H1 (cell line): ENCODE measurements around the gene CDR2. TPM values are rescaled to one million over a fixed set of nuclear protein-coding genes. Genes with fewer than 3 reads are reported as not detected.

Source experiments
- CTCF ChIA-PET: fragments of 300-600 bp; sonication (Branson Sonifier 250); formaldehyde crosslinking; loops from one replicate; lab custom pipeline; 2021; ENCODE audit not compliant: partially characterized antibody; lab: Charles Lee
- POLR2A ChIA-PET: fragments of 300-600 bp; sonication (Branson Sonifier 250); formaldehyde crosslinking; loops from one replicate; lab custom pipeline; 2021; ENCODE audit warnings: inconsistent platforms; ENCODE audit not compliant: partially characterized antibody; lab: Charles Lee
- DNase-seq, 2 experiments: peaks; one replicate each; pipeline versions ENCODE4 v3.0.0 to v3.0.0-alpha.2; 2010 to 2022; ENCODE audit warnings: low spot score in 2 of 2, low read depth in 1 of 2, mixed read lengths in 1 of 2
- FAIRE-seq: peaks from 2 replicates; lab custom pipeline; 2011; peaks lifted over from hg19 to GRCh38; lab: Jason Lieb, UNC
- H2AFZ ChIP-seq: 2 replicates; pipeline ENCODE4 v1.8.1; 2012; ENCODE audit warnings: low read length, inconsistent platforms
- H2AK5ac ChIP-seq: 2 replicates; pipeline ENCODE4 v1.6.1; 2013; ENCODE audit warnings: low read depth, low read length
- H2BK120ac ChIP-seq: replicated peaks from 2 replicates; pipeline ENCODE3; 2013; ENCODE audit warnings: low read depth, low read length, inconsistent platforms
- H2BK12ac ChIP-seq: 2 replicates; pipeline ENCODE4 v1.6.1; 2013; ENCODE audit warnings: low read depth, low read length
- H2BK15ac ChIP-seq: 2 replicates; pipeline ENCODE4 v1.6.1; 2013; ENCODE audit warnings: low read length
- H2BK20ac ChIP-seq: 2 replicates; pipeline ENCODE4 v1.6.1; 2013; ENCODE audit warnings: low read length
- H2BK5ac ChIP-seq: 2 replicates; pipeline ENCODE4 v1.6.1; 2013; ENCODE audit warnings: low read depth, low read length
- H3K14ac ChIP-seq: 2 replicates; pipeline ENCODE4 v1.6.1; 2013; ENCODE audit warnings: inconsistent platforms; ENCODE audit not compliant: insufficient read length
- H3K18ac ChIP-seq: 2 replicates; pipeline ENCODE4 v1.6.1; 2013; ENCODE audit warnings: low read length; ENCODE audit errors: extremely low read depth
- H3K23ac ChIP-seq: 2 replicates; pipeline ENCODE4 v1.6.1; 2013; ENCODE audit warnings: inconsistent platforms; ENCODE audit not compliant: insufficient read length
- H3K23me2 ChIP-seq: 2 replicates; pipeline ENCODE4 v1.6.1; 2013; ENCODE audit warnings: low read depth, low read length
- H3K27ac ChIP-seq: 2 replicates; pipeline ENCODE4 v1.6.1; 2011; ENCODE audit warnings: low read depth, low read length, inconsistent platforms
- H3K27me3 ChIP-seq, 4 experiments: replicated peaks in 1 of 4; 1 replicate in 1 of 4; 2 replicates in 3 of 4; pipeline versions ENCODE4 v1.6.1 to v1.8.1; 2011 to 2013; ENCODE audit warnings: low read length in 3 of 4, mild to moderate bottlenecking in 3 of 4, inconsistent platforms in 2 of 4, mixed read lengths in 2 of 4, moderate library complexity in 1 of 4; ENCODE audit not compliant: control insufficient read depth in 3 of 4, insufficient read depth in 3 of 4; ENCODE audit errors: extremely low read depth in 1 of 4
- H3K36me3 ChIP-seq, 4 experiments: 2 replicates each; pipeline versions ENCODE4 v1.6.1 to v1.8.1; 2011 to 2013; ENCODE audit warnings: mild to moderate bottlenecking in 4 of 4, low read length in 3 of 4, moderate library complexity in 2 of 4, control low read depth in 1 of 4, inconsistent platforms in 1 of 4; ENCODE audit not compliant: insufficient read depth in 4 of 4, control insufficient read depth in 2 of 4
- H3K4ac ChIP-seq: replicated peaks from 2 replicates; pipeline ENCODE3; 2013; ENCODE audit warnings: low read length, low read depth, mixed read lengths, inconsistent platforms; ENCODE audit not compliant: insufficient read length
- H3K4me1 ChIP-seq, 4 experiments: replicated peaks in 1 of 4; 1 replicate in 1 of 4; 2 replicates in 3 of 4; pipeline versions ENCODE4 v1.6.1 to v1.8.1; 2011 to 2013; ENCODE audit warnings: low read length in 3 of 4, inconsistent platforms in 2 of 4, mixed read lengths in 1 of 4; ENCODE audit not compliant: insufficient read depth in 4 of 4, control insufficient read depth in 3 of 4
- H3K4me2 ChIP-seq, 2 experiments: 2 replicates each; pipeline versions ENCODE4 v1.6.1 to v1.8.1; 2011 to 2013; ENCODE audit warnings: low read depth in 2 of 2, low read length in 2 of 2, control low read depth in 1 of 2, inconsistent platforms in 1 of 2, mild to moderate bottlenecking in 1 of 2; ENCODE audit not compliant: insufficient read depth in 1 of 2
- H3K4me3 ChIP-seq, 4 experiments: fragments of 200-600, 300-600 bp in 1 of 4; sonication (generic), shearing (Covaris generic), sonication (Bioruptor Twin) in 1 of 4; 2 replicates each; pipeline versions ENCODE4 v1.5.1 to v1.8.1; 2011 to 2016; ENCODE audit warnings: low read length in 4 of 4, low read depth in 3 of 4, control low read depth in 2 of 4, inconsistent platforms in 2 of 4, mild to moderate bottlenecking in 2 of 4, mixed read lengths in 1 of 4, moderate library complexity in 1 of 4; ENCODE audit not compliant: insufficient read depth in 2 of 4; ENCODE audit errors: extremely low read depth in 1 of 4
- H3K56ac ChIP-seq: replicated peaks from 2 replicates; pipeline ENCODE3; 2013; ENCODE audit warnings: low read depth, mild to moderate bottlenecking, mixed read lengths, low read length, inconsistent platforms; ENCODE audit not compliant: insufficient read length
- H3K79me1 ChIP-seq: 2 replicates; pipeline ENCODE4 v1.6.1; 2013; ENCODE audit warnings: low read depth, low read length, control low read depth
- H3K79me2 ChIP-seq, 2 experiments: 2 replicates each; pipeline versions ENCODE4 v1.6.1 to v1.8.1; 2012 to 2013; ENCODE audit warnings: low read length in 2 of 2, mild to moderate bottlenecking in 2 of 2, inconsistent platforms in 1 of 2; ENCODE audit not compliant: insufficient read depth in 2 of 2, control insufficient read depth in 1 of 2
- H3K9ac ChIP-seq, 4 experiments: replicated peaks in 1 of 4; 1 replicate in 1 of 4; 2 replicates in 3 of 4; pipeline versions ENCODE4 v1.6.1 to v1.8.1; 2011 to 2013; ENCODE audit warnings: low read depth in 3 of 4, low read length in 3 of 4, control low read depth in 2 of 4, mild to moderate bottlenecking in 2 of 4, moderate library complexity in 2 of 4, inconsistent platforms in 1 of 4; ENCODE audit errors: extremely low read depth in 1 of 4
- H3K9me3 ChIP-seq, 2 experiments: 2 replicates each; pipeline versions ENCODE4 v1.6.1 to v1.8.1; 2012 to 2013; ENCODE audit warnings: mild to moderate bottlenecking in 2 of 2, moderate library complexity in 2 of 2, control low read depth in 1 of 2, inconsistent platforms in 1 of 2, low read depth in 1 of 2, low read length in 1 of 2, mixed read lengths in 1 of 2; ENCODE audit not compliant: insufficient read depth in 2 of 2
- H4K20me1 ChIP-seq, 2 experiments: replicated peaks in 1 of 2; 2 replicates each; pipeline versions ENCODE3 to v1.8.1; 2011 to 2013; ENCODE audit warnings: inconsistent platforms in 2 of 2, low read length in 2 of 2, mild to moderate bottlenecking in 1 of 2; ENCODE audit not compliant: insufficient read depth in 2 of 2, control insufficient read depth in 1 of 2
- H4K5ac ChIP-seq: 2 replicates; pipeline ENCODE4 v1.6.1; 2013; ENCODE audit warnings: low read length, low read depth, mixed read lengths, inconsistent platforms; ENCODE audit not compliant: insufficient read length
- H4K8ac ChIP-seq: 2 replicates; pipeline ENCODE4 v1.8.0; 2013; ENCODE audit warnings: mild to moderate bottlenecking, moderate library complexity, low read length, inconsistent platforms; ENCODE audit not compliant: insufficient read depth; ENCODE audit errors: extremely low read depth
- H4K91ac ChIP-seq: replicated peaks from 2 replicates; pipeline ENCODE3; 2013; ENCODE audit warnings: low read length, mixed read lengths, inconsistent platforms; ENCODE audit not compliant: insufficient read length
- TEAD4 ChIP-seq: IDR thresholded peaks from 2 replicates; pipeline ENCODE4 v1.6.1; 2012; ENCODE audit warnings: low read depth, low read length, inconsistent platforms, mixed read lengths
- ZNF274 ChIP-seq: IDR thresholded peaks from 2 replicates; pipeline ENCODE4 v1.7.0; 2012; ENCODE audit warnings: low read length, borderline replicate concordance; ENCODE audit errors: extremely low read depth
- WGBS, 2 experiments: shearing (Covaris generic) in 1 of 2; methylation state at CpG; one replicate each; pipeline versions ENCODE4 v1.1.6 to v1.1.7; 2013 to 2015; ENCODE audit warnings: low lambda C conversion rate in 2 of 2, mixed read lengths in 2 of 2, inconsistent platforms in 1 of 2, low coverage in 1 of 2, missing lambda C conversion rate in 1 of 2; ENCODE audit not compliant: insufficient replicate concordance in 2 of 2, insufficient coverage in 1 of 2, insufficient read length in 1 of 2; ENCODE audit errors: extremely low coverage in 1 of 2, missing lambda C conversion rate in 1 of 2; 5-methylcytosine and 5-hydroxymethylcytosine counted together
- polyA plus RNA-seq, 7 experiments: library from polyadenylated mRNA; depleted of rRNA in 3 of 7; stranded (reverse) in 5 of 7; unstranded in 2 of 7; fragments of >200 nt in 5 of 7; fragments of 200-250 nt in 2 of 7; gene quantifications; 1 replicate in 5 of 7; 2 replicates in 1 of 7; 4 replicates in 1 of 7; pipeline versions ENCODE4 v1.2.1 to v1.2.3, GENCODE V29; 2011 to 2013; ENCODE audit warnings: missing spikeins in 2 of 7, mixed read lengths in 2 of 7
- total RNA-seq: library from RNA; stranded (reverse); fragmentation: NEBNext Ultra II Directional; extraction: Animal tissue kit (Norgen Biotek cat#: 25700); gene quantifications from 2 replicates; pipeline ENCODE4 v1.2.1, GENCODE V29; 2021
- TF ChIP-seq, protein P1 (sequence below), 3 experiments: IDR thresholded peaks; 1 replicate in 2 of 3; 2 replicates in 1 of 3; pipeline versions ENCODE4 v1.5.1 to v1.6.1; 2011; ENCODE audit warnings: low read length in 3 of 3, mild to moderate bottlenecking in 3 of 3, inconsistent platforms in 2 of 3, low read depth in 1 of 3, moderate library complexity in 1 of 3; ENCODE audit not compliant: insufficient read depth in 1 of 3; ENCODE audit errors: control extremely low read depth in 1 of 3

CDR2 gene
- total and polyA plus RNA-seq, 2 of the 8 experiments (the other 6 are each of a cell fraction or from before 2014, with no cell fraction given), result 16.3 to 34.9 TPM

DNA sequence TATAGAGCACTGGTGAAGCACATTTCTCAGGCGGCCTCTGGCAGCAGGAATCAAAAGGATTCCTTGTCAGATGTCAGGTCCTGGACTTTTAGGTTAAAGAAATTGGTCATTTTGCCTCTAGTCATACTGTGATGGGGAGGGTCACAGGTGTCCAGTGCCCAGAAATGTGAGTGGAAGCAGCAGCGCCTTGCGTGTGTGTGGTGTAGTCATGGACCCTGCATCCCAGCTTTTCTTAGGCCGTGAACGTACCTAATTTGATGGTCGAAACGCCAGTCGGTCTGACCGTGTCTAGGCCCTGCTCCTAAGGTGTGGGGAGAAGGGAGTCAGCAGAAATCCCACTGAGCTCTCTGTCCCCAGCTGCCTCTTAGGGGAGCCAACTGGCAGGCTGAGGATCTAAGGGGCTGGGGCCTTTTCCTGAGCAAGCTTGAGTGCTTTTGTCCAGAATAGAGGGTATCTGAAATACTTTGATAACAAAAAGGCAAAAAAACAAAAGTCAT lies 45.2 kb downstream of the CDR2 start:
- Histone ChIP-seq H4K91ac (no peak overlapping the region), H3K4ac (no peak overlapping the region), H2BK15ac (no peak overlapping the region), H2BK20ac (no peak overlapping the region), H3K56ac (no peak overlapping the region), H2BK5ac (no peak overlapping the region), H3K9me3 (no peaks in the 10 kb centered on the region), H3K14ac (no peak overlapping the region), H3K27me3 (no peaks in the 10 kb centered on the region), H2AFZ (no peak overlapping the region), H3K9ac (no peak overlapping the region), H3K23me2 (no peaks in the 10 kb centered on the region), H3K23ac (no peak overlapping the region), H3K79me2 (no peaks in the 10 kb centered on the region), H3K4me1 (no peaks in the 10 kb centered on the region), H2AK5ac (no peak overlapping the region), H3K4me2 (no peak overlapping the region), H2BK12ac (no peak overlapping the region), H3K4me3 (no peak overlapping the region), H4K20me1 (peaks cover 0 to 12% of the 10 kb centered on the region in 2 experiments), H4K5ac (no peak overlapping the region), H2BK120ac (no peak overlapping the region), H4K8ac (no peak overlapping the region), H3K36me3 (peaks cover 18 to 72% (median 55%) of the 10 kb centered on the region in 4 experiments), H3K27ac (no peak overlapping the region), H3K79me1 (0 out of 2 replicates have a peak, but pooled peaks cover 5% of the 10 kb centered on the region), H3K18ac (no peak overlapping the region)
- DNase-seq, result no peak
- FAIRE-seq, result no peak
- CTCF ChIA-PET, result interaction anchor here (0.7 to 2.8 kb wide), 4 partner anchors 9 to 1179 kb away, joined by 3 to 21 read pairs (median 4); partner anchors contain the start of gene DNAH3
- POLR2A ChIA-PET, result interaction anchor here (0.6 to 0.9 kb wide), 7 partner anchors 8 to 1143 kb away, joined by 3 to 4 read pairs (median 3); no protein-coding TSS in a partner anchor
- WGBS, 2 experiments, result 93% methylated on average over 9 of the region's 9 CpGs; no CpG with 5 or more reads in 1 of the 2 experiments
- TF ChIP-seq ZNF274 (no peak), TEAD4 (no peak)
- TF ChIP-seq, protein P1, sequence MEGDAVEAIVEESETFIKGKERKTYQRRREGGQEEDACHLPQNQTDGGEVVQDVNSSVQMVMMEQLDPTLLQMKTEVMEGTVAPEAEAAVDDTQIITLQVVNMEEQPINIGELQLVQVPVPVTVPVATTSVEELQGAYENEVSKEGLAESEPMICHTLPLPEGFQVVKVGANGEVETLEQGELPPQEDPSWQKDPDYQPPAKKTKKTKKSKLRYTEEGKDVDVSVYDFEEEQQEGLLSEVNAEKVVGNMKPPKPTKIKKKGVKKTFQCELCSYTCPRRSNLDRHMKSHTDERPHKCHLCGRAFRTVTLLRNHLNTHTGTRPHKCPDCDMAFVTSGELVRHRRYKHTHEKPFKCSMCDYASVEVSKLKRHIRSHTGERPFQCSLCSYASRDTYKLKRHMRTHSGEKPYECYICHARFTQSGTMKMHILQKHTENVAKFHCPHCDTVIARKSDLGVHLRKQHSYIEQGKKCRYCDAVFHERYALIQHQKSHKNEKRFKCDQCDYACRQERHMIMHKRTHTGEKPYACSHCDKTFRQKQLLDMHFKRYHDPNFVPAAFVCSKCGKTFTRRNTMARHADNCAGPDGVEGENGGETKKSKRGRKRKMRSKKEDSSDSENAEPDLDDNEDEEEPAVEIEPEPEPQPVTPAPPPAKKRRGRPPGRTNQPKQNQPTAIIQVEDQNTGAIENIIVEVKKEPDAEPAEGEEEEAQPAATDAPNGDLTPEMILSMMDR (IDR thresholded peaks at IDR 0.05; ENCODE audit: control extremely low read depth in 1 of 3, insufficient read depth in 1 of 3, low read depth in 1 of 3, low read length in 3 of 3), result no peak
